ENCODE measurements around the gene DCHS2.

DCHS2 gene

DNA sequence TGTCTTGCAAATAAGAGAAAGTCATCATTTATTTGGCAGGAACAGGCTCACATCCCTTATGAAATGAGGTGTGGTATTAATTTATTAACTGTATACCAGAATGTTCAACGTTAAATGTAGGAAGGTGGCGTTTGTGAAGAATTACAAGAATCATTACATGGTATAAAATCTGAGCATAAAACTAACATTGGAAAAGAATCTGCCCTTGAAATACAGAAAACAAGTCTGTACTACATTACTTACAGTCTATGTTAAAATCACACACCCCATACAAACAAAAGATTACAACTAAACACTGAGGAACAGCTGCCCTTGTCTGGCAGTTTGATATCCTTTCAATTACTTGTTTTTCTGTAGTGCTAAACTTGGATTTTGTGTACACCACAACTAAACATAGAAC is 131.1 kb downstream of the DCHS2 start:
- Histone ChIP-seq H3K27ac (ENCODE audit: poor library complexity, severe bottlenecking) (no peak overlapping the region), H3K9me3 (ENCODE audit: severe bottlenecking) (no peaks in the 10 kb centered on the region), H3K4me1 (ENCODE audit: insufficient read depth, poor library complexity, severe bottlenecking) (no peaks in the 10 kb centered on the region), H3K27me3 (ENCODE audit: insufficient read depth, poor library complexity, severe bottlenecking) (no peaks in the 10 kb centered on the region), H3K4me3 (ENCODE audit: severe bottlenecking) (no peak overlapping the region), H3K36me3 (ENCODE audit: low read depth) (no peaks in the 10 kb centered on the region)
- TF ChIP-seq, protein P1, sequence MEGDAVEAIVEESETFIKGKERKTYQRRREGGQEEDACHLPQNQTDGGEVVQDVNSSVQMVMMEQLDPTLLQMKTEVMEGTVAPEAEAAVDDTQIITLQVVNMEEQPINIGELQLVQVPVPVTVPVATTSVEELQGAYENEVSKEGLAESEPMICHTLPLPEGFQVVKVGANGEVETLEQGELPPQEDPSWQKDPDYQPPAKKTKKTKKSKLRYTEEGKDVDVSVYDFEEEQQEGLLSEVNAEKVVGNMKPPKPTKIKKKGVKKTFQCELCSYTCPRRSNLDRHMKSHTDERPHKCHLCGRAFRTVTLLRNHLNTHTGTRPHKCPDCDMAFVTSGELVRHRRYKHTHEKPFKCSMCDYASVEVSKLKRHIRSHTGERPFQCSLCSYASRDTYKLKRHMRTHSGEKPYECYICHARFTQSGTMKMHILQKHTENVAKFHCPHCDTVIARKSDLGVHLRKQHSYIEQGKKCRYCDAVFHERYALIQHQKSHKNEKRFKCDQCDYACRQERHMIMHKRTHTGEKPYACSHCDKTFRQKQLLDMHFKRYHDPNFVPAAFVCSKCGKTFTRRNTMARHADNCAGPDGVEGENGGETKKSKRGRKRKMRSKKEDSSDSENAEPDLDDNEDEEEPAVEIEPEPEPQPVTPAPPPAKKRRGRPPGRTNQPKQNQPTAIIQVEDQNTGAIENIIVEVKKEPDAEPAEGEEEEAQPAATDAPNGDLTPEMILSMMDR (IDR thresholded peaks at IDR 0.05; ENCODE audit: poor library complexity, severe bottlenecking): no peak
- ATAC-seq (ENCODE audit: low read depth) (no peak), DNase-seq (ENCODE audit: low spot score) (no peak)

- DNase-seq (ENCODE audit: low spot score): no peak
- H3K36me3 ChIP-seq (ENCODE audit: low read depth): no peaks in the 10 kb centered on the region
- ATAC-seq (ENCODE audit: low read depth): no peak
- no peaks in the 10 kb centered on the region for H3K27me3 ChIP-seq (ENCODE audit: insufficient read depth, poor library complexity, severe bottlenecking)
- no peak overlapping the region for H3K27ac ChIP-seq (ENCODE audit: poor library complexity, severe bottlenecking)
- no peak overlapping the region for H3K4me3 ChIP-seq (ENCODE audit: severe bottlenecking)
- TF ChIP-seq, protein P1 (IDR thresholded peaks at IDR 0.05; ENCODE audit: poor library complexity, severe bottlenecking): no peak
- no peaks in the 10 kb centered on the region for H3K9me3 ChIP-seq (ENCODE audit: severe bottlenecking)
- no peaks in the 10 kb centered on the region for H3K4me1 ChIP-seq (ENCODE audit: insufficient read depth, poor library complexity, severe bottlenecking)
Measured at GRCh38 chr4:154354883-154355282, 136.7 kb downstream of the DCHS2 start.

DNA sequence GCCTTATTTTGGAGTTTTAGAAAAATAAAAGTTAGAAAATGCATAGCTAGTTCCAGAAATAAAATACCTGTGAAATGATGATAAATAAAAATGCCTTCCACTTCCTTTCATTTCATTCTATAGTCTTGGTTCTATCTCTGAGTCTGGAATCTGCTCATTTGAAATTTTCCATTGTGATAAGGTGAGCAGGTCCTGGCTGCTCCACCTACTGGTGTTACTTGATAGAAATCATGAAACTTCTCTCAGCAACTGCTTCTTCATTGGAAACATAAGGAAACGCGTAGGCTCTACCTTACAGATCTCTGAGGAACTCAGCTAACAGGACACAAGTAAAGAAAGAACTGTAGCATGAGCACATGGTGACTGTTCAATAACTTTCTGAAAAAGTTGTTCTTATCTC is 141.8 kb downstream of the DCHS2 start:
- ATAC-seq (ENCODE audit: low read depth): no peak
- Histone ChIP-seq H3K9me3 (ENCODE audit: severe bottlenecking) (no peaks in the 10 kb centered on the region), H3K4me3 (ENCODE audit: severe bottlenecking) (no peak overlapping the region), H3K27me3 (ENCODE audit: insufficient read depth, poor library complexity, severe bottlenecking) (no peaks in the 10 kb centered on the region), H3K4me1 (ENCODE audit: insufficient read depth, poor library complexity, severe bottlenecking) (no peaks in the 10 kb centered on the region), H3K36me3 (ENCODE audit: low read depth) (no peaks in the 10 kb centered on the region), H3K27ac (ENCODE audit: poor library complexity, severe bottlenecking) (no peak overlapping the region)
- no peak for DNase-seq (ENCODE audit: low spot score)
- TF ChIP-seq, protein P1 (IDR thresholded peaks at IDR 0.05; ENCODE audit: poor library complexity, severe bottlenecking): peak; percentile 55

DNA sequence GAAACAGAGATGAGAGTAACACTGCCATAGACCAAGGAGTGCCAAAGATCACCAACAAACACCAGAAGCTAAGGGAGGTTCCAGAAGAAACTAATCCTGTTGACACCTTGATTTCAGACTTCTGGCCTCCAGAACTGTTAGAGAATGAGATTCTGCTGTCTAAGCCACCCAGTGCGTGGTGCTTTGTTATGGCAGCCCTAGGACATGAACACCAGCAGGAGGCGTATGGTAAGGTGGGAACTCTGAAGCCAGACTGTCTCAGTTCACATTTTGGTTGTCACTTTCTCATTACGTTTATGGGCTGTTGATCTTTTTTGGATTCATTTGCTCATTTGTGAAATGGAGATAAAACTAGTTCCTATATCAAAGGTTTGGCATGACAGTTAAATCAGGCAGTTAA is 142.9 kb downstream of the DCHS2 start:
- Histone ChIP-seq H3K27me3 (ENCODE audit: insufficient read depth, poor library complexity, severe bottlenecking) (no peaks in the 10 kb centered on the region), H3K9me3 (ENCODE audit: severe bottlenecking) (no peaks in the 10 kb centered on the region), H3K4me3 (ENCODE audit: severe bottlenecking) (no peak overlapping the region), H3K4me1 (ENCODE audit: insufficient read depth, poor library complexity, severe bottlenecking) (no peaks in the 10 kb centered on the region), H3K27ac (ENCODE audit: poor library complexity, severe bottlenecking) (no peak overlapping the region), H3K36me3 (ENCODE audit: low read depth) (no peaks in the 10 kb centered on the region)
- TF ChIP-seq, protein P1 (IDR thresholded peaks at IDR 0.05; ENCODE audit: poor library complexity, severe bottlenecking): no peak
- ATAC-seq (ENCODE audit: low read depth) (no peak), DNase-seq (ENCODE audit: low spot score) (no peak)

DNA sequence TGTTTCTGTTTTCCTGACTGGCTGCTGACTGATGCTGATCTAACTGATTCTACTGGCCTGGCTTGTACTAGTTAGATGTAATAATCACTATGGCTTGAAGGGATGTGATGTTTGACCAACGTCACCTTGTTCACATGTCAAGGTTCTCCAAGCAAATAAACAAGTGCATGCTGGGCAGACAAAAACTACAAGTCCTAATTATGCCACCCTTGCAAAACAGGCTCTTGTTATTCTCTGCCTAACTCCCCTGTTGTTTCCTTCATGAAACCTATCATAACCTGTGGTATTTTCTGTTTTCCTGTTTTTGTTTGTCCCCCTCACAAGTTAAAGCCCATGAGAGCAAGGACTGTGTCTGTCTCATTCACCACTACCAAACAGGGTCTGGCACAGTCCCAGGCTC is 146.2 kb downstream of the DCHS2 start:
- Histone ChIP-seq H3K36me3 (ENCODE audit: low read depth) (no peaks in the 10 kb centered on the region), H3K27ac (ENCODE audit: poor library complexity, severe bottlenecking) (no peak overlapping the region), H3K4me1 (ENCODE audit: insufficient read depth, poor library complexity, severe bottlenecking) (no peaks in the 10 kb centered on the region), H3K9me3 (ENCODE audit: severe bottlenecking) (no peaks in the 10 kb centered on the region), H3K27me3 (ENCODE audit: insufficient read depth, poor library complexity, severe bottlenecking) (no peaks in the 10 kb centered on the region), H3K4me3 (ENCODE audit: severe bottlenecking) (no peak overlapping the region)
- TF ChIP-seq, protein P1 (IDR thresholded peaks at IDR 0.05; ENCODE audit: poor library complexity, severe bottlenecking): no peak
- ATAC-seq (ENCODE audit: low read depth) (no peak), DNase-seq (ENCODE audit: low spot score) (no peak)

Data from RWPE2 (cell line).